Muscle layer of duodenum (tissue), 2 donors: ENCODE data around the gene SEMA4D.

ENCODE experiments used
- H3K27ac ChIP-seq: one replicate; pipeline ENCODE4 v1.7.0; 2013; ENCODE audit warnings: mild to moderate bottlenecking, low read length
- H3K27me3 ChIP-seq: one replicate; pipeline ENCODE4 v1.7.0; 2013; ENCODE audit warnings: low read depth, mild to moderate bottlenecking, control low read depth, low read length
- H3K36me3 ChIP-seq, 2 donors: one replicate each; pipeline ENCODE4 v1.7.0; 2013; ENCODE audit warnings: low read length in 2 of 2, control low read depth in 1 of 2, mild to moderate bottlenecking in 1 of 2; ENCODE audit not compliant: insufficient read depth in 2 of 2, control insufficient read depth in 1 of 2
- H3K4me1 ChIP-seq, 2 donors: one replicate each; pipeline ENCODE4 v1.7.0; 2013; ENCODE audit warnings: low read length in 2 of 2, mild to moderate bottlenecking in 2 of 2, control low read depth in 1 of 2, moderate library complexity in 1 of 2; ENCODE audit not compliant: insufficient read depth in 2 of 2, control insufficient read depth in 1 of 2
- H3K4me3 ChIP-seq, 2 donors: one replicate each; pipeline ENCODE4 v1.7.0; 2013; ENCODE audit warnings: low read length in 2 of 2, low read depth in 1 of 2, mild to moderate bottlenecking in 1 of 2
- H3K9me3 ChIP-seq, 2 donors: one replicate each; pipeline ENCODE4 v1.7.0; 2013; ENCODE audit warnings: low read length in 2 of 2, control low read depth in 1 of 2, mild to moderate bottlenecking in 1 of 2; ENCODE audit not compliant: control insufficient read depth in 1 of 2
- donor health status: healthy.

SEMA4D gene

GRCh38 chr9:89422151-89422975, 75.5 kb downstream of the SEMA4D start:
- no peaks in the 10 kb centered on the region for H3K36me3 ChIP-seq
- H3K9me3 ChIP-seq = no peaks in the 10 kb centered on the region
- H3K27me3 ChIP-seq = no peaks in the 10 kb centered on the region
- no peaks in the 10 kb centered on the region for H3K4me1 ChIP-seq
- no peak overlapping the region for H3K27ac ChIP-seq
- H3K4me3 ChIP-seq = no peak overlapping the region

- no peaks in the 10 kb centered on the region for H3K36me3 ChIP-seq
- H3K27ac ChIP-seq = no peak overlapping the region
- no peaks in the 10 kb centered on the region for H3K27me3 ChIP-seq
- no peaks in the 10 kb centered on the region for H3K4me1 ChIP-seq
- H3K9me3 ChIP-seq = no peaks in the 10 kb centered on the region
- H3K4me3 ChIP-seq = no peak overlapping the region
Measured at GRCh38 chr9:89421595-89421994, 76.3 kb downstream of the SEMA4D start.

GRCh38 chr9:89420397-89421178, 77.3 kb downstream of the SEMA4D start:
- Histone ChIP-seq H3K36me3 (no peaks in the 10 kb centered on the region), H3K9me3 (no peaks in the 10 kb centered on the region), H3K27ac (no peak overlapping the region), H3K4me3 (no peak overlapping the region), H3K4me1 (no peaks in the 10 kb centered on the region), H3K27me3 (no peaks in the 10 kb centered on the region)

- no peaks in the 10 kb centered on the region for H3K4me1 ChIP-seq
- no peaks in the 10 kb centered on the region for H3K27me3 ChIP-seq
- no peaks in the 10 kb centered on the region for H3K9me3 ChIP-seq
- no peaks in the 10 kb centered on the region for H3K36me3 ChIP-seq
- no peak overlapping the region for H3K4me3 ChIP-seq
- H3K27ac ChIP-seq = no peak overlapping the region
Measured at GRCh38 chr9:89419978-89420394, 77.9 kb downstream of the SEMA4D start.

- Histone ChIP-seq H3K4me3 (no peak overlapping the region), H3K4me1 (no peaks in the 10 kb centered on the region), H3K36me3 (no peaks in the 10 kb centered on the region), H3K27me3 (no peaks in the 10 kb centered on the region), H3K27ac (no peak overlapping the region), H3K9me3 (no peaks in the 10 kb centered on the region)
Measured at GRCh38 chr9:89418882-89419640, 78.9 kb downstream of the SEMA4D start.

- Histone ChIP-seq H3K36me3 (peaks cover 0 to 1% of the 10 kb centered on the region in 2 donors), H3K27me3 (no peaks in the 10 kb centered on the region), H3K4me1 (no peaks in the 10 kb centered on the region), H3K4me3 (no peak overlapping the region), H3K27ac (no peak overlapping the region), H3K9me3 (no peaks in the 10 kb centered on the region)
Measured at GRCh38 chr9:89418474-89418845, 79.5 kb downstream of the SEMA4D start.

GRCh38 chr9:89417832-89418473, 80.0 kb downstream of the SEMA4D start:
- H3K4me3 ChIP-seq = no peak overlapping the region
- no peaks in the 10 kb centered on the region for H3K9me3 ChIP-seq
- H3K27ac ChIP-seq = no peak overlapping the region
- no peaks in the 10 kb centered on the region for H3K4me1 ChIP-seq
- no peaks in the 10 kb centered on the region for H3K27me3 ChIP-seq
- H3K36me3 ChIP-seq = peaks cover 0 to 4% of the 10 kb centered on the region in 2 donors

- no peak overlapping the region for H3K4me3 ChIP-seq
- no peak overlapping the region for H3K27ac ChIP-seq
- H3K27me3 ChIP-seq = no peaks in the 10 kb centered on the region
- H3K9me3 ChIP-seq = no peaks in the 10 kb centered on the region
- no peaks in the 10 kb centered on the region for H3K4me1 ChIP-seq
- H3K36me3 ChIP-seq = peaks cover 4 to 5% of the 10 kb centered on the region in 2 donors
Measured at GRCh38 chr9:89414670-89415324, 83.1 kb downstream of the SEMA4D start.

GRCh38 chr9:89413963-89414638, 83.8 kb downstream of the SEMA4D start:
- Histone ChIP-seq H3K27me3 (no peaks in the 10 kb centered on the region), H3K36me3 (peaks cover 4 to 5% of the 10 kb centered on the region in 2 donors), H3K4me3 (no peak overlapping the region), H3K27ac (no peak overlapping the region), H3K4me1 (peaks cover 0 to 5% of the 10 kb centered on the region in 2 donors), H3K9me3 (no peaks in the 10 kb centered on the region)

GRCh38 chr9:89412951-89413350, 85.0 kb downstream of the SEMA4D start:
- H3K4me1 ChIP-seq = peaks cover 0 to 5% of the 10 kb centered on the region in 2 donors
- H3K27me3 ChIP-seq = no peaks in the 10 kb centered on the region
- no peak overlapping the region for H3K27ac ChIP-seq
- peaks cover 4 to 5% of the 10 kb centered on the region in 2 donors for H3K36me3 ChIP-seq
- H3K9me3 ChIP-seq = no peaks in the 10 kb centered on the region
- H3K4me3 ChIP-seq = no peak overlapping the region
